HG03442 (cell line): ENCODE results near the gene SERPINB8.

Experiments
- ATAC-seq: cut with Tn5 transposase; IDR thresholded peaks from one replicate; pipeline ENCODE4 v1.9.1; 2021; ENCODE audit warnings: mild to moderate bottlenecking, moderate library complexity; ENCODE audit not compliant: unreplicated experiment

The SERPINB8 gene

DNA sequence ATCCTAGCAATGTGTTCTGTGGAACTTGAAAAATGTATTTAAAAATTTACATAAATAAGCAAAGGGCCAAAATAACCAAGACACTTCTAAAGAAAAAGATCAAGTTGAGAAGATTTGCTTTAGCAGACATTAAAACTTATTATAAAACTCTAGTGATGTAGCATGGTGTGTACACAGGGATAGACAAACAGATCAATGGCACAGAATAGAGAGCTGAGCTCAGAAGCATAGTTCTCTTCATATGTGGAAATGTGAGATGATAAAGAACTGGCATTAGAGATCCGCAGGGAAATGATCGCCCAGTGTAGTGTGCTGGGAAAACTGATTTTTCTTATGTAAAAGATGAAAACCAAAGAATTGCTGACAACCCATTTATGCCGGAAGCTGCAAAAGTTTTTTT is 39.4 kb downstream of the SERPINB8 start:
- ATAC-seq: no peak

DNA sequence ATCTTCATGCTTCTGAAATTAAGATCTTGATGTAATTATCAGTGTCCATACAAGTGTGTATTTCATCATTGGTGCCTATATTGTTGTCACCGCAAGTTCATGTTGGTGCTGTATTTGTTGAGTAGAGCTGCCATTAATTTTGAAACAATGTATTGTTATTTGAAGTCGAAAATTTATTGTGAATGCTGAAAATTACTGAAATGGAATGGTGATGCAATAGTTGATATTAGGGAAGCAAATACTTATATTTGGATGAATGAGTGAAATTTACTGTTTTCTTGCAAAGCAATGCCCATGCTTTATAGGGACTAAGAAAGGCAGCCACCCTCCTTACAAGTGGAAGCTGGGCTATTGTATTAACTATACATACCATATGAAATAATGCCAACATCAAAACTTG is 41.6 kb downstream of the SERPINB8 start:
- ATAC-seq: no peak

GRCh38 chr18:64017870-64018269 is 48.0 kb downstream of the SERPINB8 start:
- ATAC-seq: peak; percentile 42

GRCh38 chr18:64019922-64020756 is 50.3 kb downstream of the SERPINB8 start:
- no peak for ATAC-seq

DNA sequence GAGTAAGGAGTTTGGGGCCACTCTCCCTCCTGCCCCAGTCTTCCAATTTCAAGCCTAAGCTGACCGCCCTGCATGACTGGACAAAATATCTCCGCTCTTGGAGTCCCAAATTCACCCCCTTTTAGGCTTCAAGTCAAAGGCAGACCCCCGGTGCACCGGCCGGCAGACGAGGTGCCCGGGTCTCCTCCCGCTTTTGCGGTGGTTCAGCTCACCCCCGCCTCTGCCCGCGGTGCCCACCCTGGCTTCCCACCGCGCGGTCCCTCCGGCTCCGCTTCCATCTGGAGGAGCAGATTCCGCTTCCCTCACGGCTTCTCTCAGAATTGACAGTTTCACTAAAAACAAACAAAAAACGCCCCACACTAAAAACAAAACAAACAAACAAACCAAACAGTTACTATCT is 56.5 kb downstream of the SERPINB8 start:
- no peak for ATAC-seq

DNA sequence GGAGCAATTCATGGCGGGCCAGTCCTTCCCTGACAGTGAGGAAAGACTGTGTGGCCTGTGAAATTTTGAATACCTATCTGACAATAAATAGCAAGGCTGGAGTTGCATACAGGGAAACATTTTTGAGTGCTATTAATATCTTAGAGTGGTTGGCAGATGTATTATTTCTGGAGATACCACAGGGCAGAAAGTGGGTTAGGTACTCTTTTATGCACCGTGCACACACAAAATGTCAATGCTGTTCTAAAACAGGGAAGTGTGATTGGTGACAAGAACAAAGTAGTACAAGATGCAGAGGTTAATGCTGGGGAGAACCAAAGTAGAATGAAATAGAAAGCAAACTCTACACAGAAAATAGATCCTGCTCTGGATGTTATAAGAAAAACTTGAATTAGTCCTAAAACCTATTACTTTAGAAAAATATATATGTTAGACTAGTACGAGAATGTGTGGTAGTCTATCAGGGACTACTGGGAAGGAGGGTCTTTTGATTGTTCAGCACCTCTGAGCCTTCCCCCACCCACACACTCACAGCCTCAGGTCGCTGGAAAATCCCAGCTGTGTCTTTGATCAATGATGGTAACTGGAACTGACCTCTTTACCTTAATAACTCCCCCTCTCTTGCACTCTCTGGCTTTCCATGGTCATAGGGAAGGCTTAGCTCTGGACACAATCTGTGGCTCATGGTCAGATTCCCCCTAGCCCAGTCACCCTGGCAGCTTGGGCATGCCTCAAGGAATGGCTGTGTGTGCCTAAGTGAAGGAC is 58.2 kb downstream of the SERPINB8 start:
- ATAC-seq: peak; percentile 86

DNA sequence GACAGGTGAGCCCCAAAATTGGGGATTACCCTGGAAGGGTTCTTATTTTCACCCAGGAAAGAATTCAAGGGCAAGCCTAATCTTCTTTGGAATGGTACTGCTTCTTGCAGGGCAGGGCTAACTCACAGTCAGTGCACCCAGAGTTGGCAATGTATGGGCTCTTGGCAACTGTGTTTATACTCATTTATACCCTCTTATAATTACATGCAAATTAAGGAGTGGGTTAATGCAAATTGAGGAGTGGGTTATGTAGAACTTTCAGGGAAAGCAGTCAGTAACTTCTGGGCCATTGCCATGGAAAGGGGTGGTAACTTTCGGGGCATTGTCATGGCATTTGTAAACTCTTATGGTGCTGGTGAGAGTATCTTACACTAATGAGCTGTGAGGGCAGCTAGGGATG is 59.2 kb downstream of the SERPINB8 start:
- ATAC-seq: no peak

- ATAC-seq: no peak
Observed at GRCh38 chr18:64031411-64031810, 61.5 kb downstream of the SERPINB8 start.

DNA sequence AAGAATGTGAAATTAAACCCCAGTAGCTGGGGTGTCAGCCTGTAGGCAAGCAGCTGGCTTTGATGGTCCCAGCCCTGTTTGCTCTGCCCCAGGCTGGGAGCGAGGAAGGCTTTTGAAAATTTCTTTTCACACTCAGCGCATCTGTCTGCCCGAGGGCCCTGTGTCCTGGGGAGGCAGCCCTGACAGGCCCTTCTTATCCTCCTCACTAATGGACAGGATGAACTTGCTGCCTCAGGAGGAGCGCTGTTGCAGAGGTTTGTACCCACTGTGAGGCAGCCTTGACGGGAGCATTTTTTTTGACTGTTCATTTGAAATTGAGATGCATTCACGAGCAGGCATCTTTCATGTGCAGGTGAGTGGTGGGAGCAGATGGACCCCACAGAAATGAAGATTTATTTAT is 62.4 kb downstream of the SERPINB8 start:
- no peak for ATAC-seq

DNA sequence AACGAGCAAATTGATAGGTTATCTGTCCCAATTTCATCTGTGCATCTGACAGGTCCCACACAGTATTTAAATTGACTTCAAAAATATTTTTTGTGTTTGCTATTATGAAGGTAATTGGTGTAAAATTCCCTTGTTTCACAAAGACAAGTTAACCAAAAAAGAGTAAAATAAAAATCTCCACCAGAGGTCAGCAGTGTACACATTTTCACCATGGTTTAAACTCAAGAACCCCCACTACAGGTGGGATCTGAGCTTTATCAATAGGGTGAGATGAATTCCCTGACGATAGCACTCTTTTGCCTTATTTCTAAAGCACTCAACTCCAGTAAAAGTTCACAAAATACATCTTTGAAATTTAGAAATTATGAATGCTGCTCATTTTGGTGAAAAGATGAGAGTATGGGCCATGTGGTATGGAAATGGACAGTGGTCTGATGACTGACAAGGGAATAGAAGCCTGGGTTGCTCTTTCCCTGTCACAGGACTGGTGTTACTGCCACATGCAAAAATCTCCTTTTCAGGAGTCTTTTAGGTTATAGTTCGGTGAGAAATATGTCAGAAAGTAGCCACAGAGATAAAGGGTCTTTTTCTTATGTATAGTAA is 68.0 kb downstream of the SERPINB8 start:
- ATAC-seq: peak; percentile 58
